HepG2 (cell line): Measurements from ENCODE around the gene MMUT.

ENCODE experiments used
- ESRRA ChIP-seq: sonication (generic); formaldehyde crosslinking; IDR thresholded peaks from 2 replicates; pipeline ENCODE4 v1.5.1; 2020; ENCODE audit warnings: mild to moderate bottlenecking, low read depth, missing genetic modification reagents
- EZH2 ChIP-seq: conservative IDR thresholded peaks from 2 replicates; pipeline ENCODE4 v1.6.1; 2012; ENCODE audit warnings: mild to moderate bottlenecking, low read depth, low read length, moderate library complexity
- MAFG ChIP-seq: sonication (generic); formaldehyde crosslinking; IDR thresholded peaks from 2 replicates; pipeline ENCODE4 v1.5.1; 2020; ENCODE audit warnings: mild to moderate bottlenecking, missing genetic modification reagents
- MEIS2 ChIP-seq: sonication (generic); formaldehyde crosslinking; IDR thresholded peaks from 2 replicates; pipeline ENCODE4 v1.9.0; 2021; ENCODE audit warnings: mild to moderate bottlenecking, missing genetic modification reagents
- NAIF1 ChIP-seq: sonication (generic); formaldehyde crosslinking; IDR thresholded peaks from 2 replicates; pipeline ENCODE4 v1.5.0; 2020; ENCODE audit warnings: mild to moderate bottlenecking, missing genetic modification reagents, borderline replicate concordance
- NR2C2 ChIP-seq: sonication (generic); formaldehyde crosslinking; IDR thresholded peaks from 2 replicates; pipeline ENCODE4 v1.4.0; 2020; ENCODE audit warnings: missing genetic modification reagents, mild to moderate bottlenecking, moderate library complexity, borderline replicate concordance
- REST ChIP-seq, 2 experiments: IDR thresholded peaks; 2 replicates each; pipeline ENCODE4 v1.6.1; 2011 to 2012; ENCODE audit warnings: low read length in 2 of 2, borderline replicate concordance in 1 of 2, low read depth in 1 of 2, mild to moderate bottlenecking in 1 of 2, moderate library complexity in 1 of 2
- ZBTB7A ChIP-seq: sonication (generic); formaldehyde crosslinking; IDR thresholded peaks from 2 replicates; pipeline ENCODE4 v1.8.0; 2022; ENCODE audit warnings: mild to moderate bottlenecking, missing genetic modification reagents
- ZNF24 ChIP-seq: fragments of 450-650 bp; IDR thresholded peaks from 2 replicates; pipeline ENCODE4 v1.6.1; 2017; ENCODE audit warnings: antibody characterized with exemption, mild to moderate bottlenecking
- ZNF672 ChIP-seq: sonication (generic); formaldehyde crosslinking; IDR thresholded peaks from 2 replicates; pipeline ENCODE4 v1.8.1; 2022; ENCODE audit warnings: missing genetic modification reagents

DNA sequence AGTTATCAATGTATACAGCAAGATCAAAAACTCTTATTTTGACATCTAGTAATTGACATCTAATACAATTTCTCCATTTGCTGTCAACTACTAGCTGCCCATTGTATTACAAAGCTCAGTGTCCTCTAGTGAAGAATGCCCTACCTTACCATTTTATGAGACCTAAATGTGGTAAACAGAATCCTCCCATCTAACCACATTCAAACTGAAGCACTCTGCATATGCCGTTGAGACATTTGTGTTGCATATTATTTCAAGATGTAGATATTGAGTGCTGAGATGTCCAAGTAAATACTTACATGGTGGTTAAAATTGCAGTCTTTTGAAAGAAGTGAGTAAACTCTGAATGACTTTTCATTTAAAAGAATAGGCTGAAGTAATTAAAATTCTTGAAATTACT, 36.1 kb upstream of the MMUT start:
- TF ChIP-seq ESRRA (CRISPR knock-in tag), result no peak
- no peak for TF ChIP-seq EZH2
- TF ChIP-seq ZNF672, result no peak
- TF ChIP-seq NAIF1, result no peak
- TF ChIP-seq REST (IDR thresholded peaks at IDR 0.05; ENCODE audit: borderline replicate concordance in 1 of 2, low read depth in 1 of 2, low read length in 2 of 2), result no peak
- TF ChIP-seq NR2C2 (CRISPR knock-in tag), result no peak
- no peak for TF ChIP-seq MAFG (CRISPR knock-in tag)
- no peak for TF ChIP-seq MEIS2 (CRISPR knock-in tag)
- no peak for TF ChIP-seq ZBTB7A (CRISPR knock-in tag)
- no peak for TF ChIP-seq ZNF24
